HCT116 (cell line): ENCODE results near the gene PLCXD3. TPM values are rescaled to one million over a fixed set of nuclear protein-coding genes. Genes with fewer than 3 reads are reported as not detected.

Experiments
- ATAC-seq: fragments of 200-7000 bp; cut with Tn5 transposase; 2 replicates; pipeline ENCODE4 v1.9.1; 2020; ENCODE audit warnings: mild to moderate bottlenecking, moderate library complexity
- BruUV-seq: library from RNA; stranded (reverse); fragments of 400-500 nt; replicated peaks from 2 replicates; lab custom pipeline; 2021; lab: Mats Ljungman, UMichigan
- CTCF ChIA-PET: fragments of 300-600 bp; sonication (Branson Sonifier 250); formaldehyde crosslinking; loops from one replicate; lab custom pipeline; 2021; ENCODE audit warnings: antibody characterized with exemption; lab: Charles Lee
- POLR2A ChIA-PET: fragments of 300-600, 350-600 bp; sonication (Branson Sonifier 250); formaldehyde crosslinking; loops from one replicate; lab custom pipeline; 2021; ENCODE audit warnings: antibody characterized with exemption; lab: Charles Lee
- RAD21 ChIA-PET, 2 experiments: fragments of 300-600 bp; sonication (Branson Sonifier 250); formaldehyde crosslinking; loops; one replicate each; lab custom pipeline; 2023; ENCODE audit warnings: low total read pairs in 2 of 2; ENCODE audit not compliant: uncharacterized antibody in 2 of 2, unreplicated experiment in 2 of 2, low non-redundant PET in 1 of 2; lab: Charles Lee
- DNase-seq: peaks from one replicate; pipeline ENCODE4 v3.0.0-alpha.2; 2010; ENCODE audit warnings: low read depth, low spot score
- H2AFZ ChIP-seq: fragments of 200-600 bp; shearing (Covaris generic), sonication (generic); 2 replicates; pipeline ENCODE4 v1.6.1; 2017; ENCODE audit warnings: low read depth, mixed run types, mixed read lengths, antibody characterized with exemption, low read length; ENCODE audit not compliant: poor library complexity, severe bottlenecking
- H3K27ac ChIP-seq: 2 replicates; pipeline ENCODE4 v1.5.1; 2012; ENCODE audit warnings: low read depth, low read length
- H3K27me3 ChIP-seq: fragments of 200-600 bp; sonication (generic); 2 replicates; pipeline ENCODE4 v1.6.1; 2016; ENCODE audit warnings: mixed run types, low read length, mixed read lengths; ENCODE audit not compliant: insufficient read depth
- H3K36me3 ChIP-seq, 2 experiments: fragments of 200-500 bp in 1 of 2; fragments of 200-600 bp in 1 of 2; sonication (Bioruptor generic) in 1 of 2; sonication (generic) in 1 of 2; 2 replicates each; pipeline versions ENCODE4 v1.5.1 to v1.6.1; 2014 to 2016; ENCODE audit warnings: low read length in 2 of 2, inconsistent platforms in 1 of 2, mixed read lengths in 1 of 2, mixed run types in 1 of 2; ENCODE audit not compliant: insufficient read depth in 2 of 2, control insufficient read depth in 1 of 2
- H3K4me1 ChIP-seq, 2 experiments: fragments of 200-600 bp in 1 of 2; sonication (generic) in 1 of 2; 2 replicates each; pipeline versions ENCODE4 v1.5.1 to v1.6.1; 2012 to 2017; ENCODE audit warnings: low read length in 2 of 2, inconsistent platforms in 1 of 2, mild to moderate bottlenecking in 1 of 2, mixed read lengths in 1 of 2, mixed run types in 1 of 2, moderate library complexity in 1 of 2; ENCODE audit not compliant: insufficient read depth in 2 of 2, control insufficient read depth in 1 of 2
- H3K4me2 ChIP-seq: fragments of 200-600 bp; sonication (generic); 2 replicates; pipeline ENCODE4 v1.6.1; 2017; ENCODE audit warnings: mixed run types, low read length, mixed read lengths
- H3K4me3 ChIP-seq, 2 experiments: fragments of 200-600 bp in 1 of 2; sonication (generic) in 1 of 2; replicated peaks in 1 of 2; 2 replicates each; pipeline ENCODE4 v1.5.1; 2011 to 2016; ENCODE audit warnings: low read length in 2 of 2, control low read depth in 1 of 2, low read depth in 1 of 2, mild to moderate bottlenecking in 1 of 2, mixed read lengths in 1 of 2, mixed run types in 1 of 2
- H3K79me2 ChIP-seq: fragments of 200-600 bp; sonication (generic); 2 replicates; pipeline ENCODE4 v1.6.1; 2017; ENCODE audit warnings: mild to moderate bottlenecking, mixed run types, low read length, moderate library complexity, mixed read lengths; ENCODE audit not compliant: insufficient read depth
- H3K9ac ChIP-seq: fragments of 200-600 bp; sonication (generic); 2 replicates; pipeline ENCODE4 v1.6.1; 2016; ENCODE audit warnings: low read length, mixed read lengths
- H3K9me2 ChIP-seq: fragments of 200-600 bp; sonication (generic), shearing (Covaris generic); 2 replicates; pipeline ENCODE4 v1.6.1; 2017; ENCODE audit warnings: mixed run types, mild to moderate bottlenecking, moderate library complexity; ENCODE audit not compliant: insufficient read depth
- H3K9me3 ChIP-seq, 2 experiments: fragments of 200-500 bp in 1 of 2; fragments of 200-600 bp in 1 of 2; sonication (Bioruptor generic) in 1 of 2; sonication (generic) in 1 of 2; 2 replicates each; pipeline ENCODE4 v1.6.1; 2014 to 2017; ENCODE audit warnings: low read length in 2 of 2, mixed read lengths in 2 of 2, inconsistent platforms in 1 of 2, low read depth in 1 of 2, mild to moderate bottlenecking in 1 of 2, mixed run types in 1 of 2, moderate library complexity in 1 of 2; ENCODE audit not compliant: control insufficient read depth in 1 of 2, insufficient read depth in 1 of 2
- H4K20me1 ChIP-seq: fragments of 200-600 bp; sonication (generic), shearing (Covaris generic); 2 replicates; pipeline ENCODE4 v1.6.1; 2017; ENCODE audit warnings: mixed run types, mild to moderate bottlenecking, moderate library complexity; ENCODE audit not compliant: insufficient read depth
- CEBPB ChIP-seq: IDR thresholded peaks from 2 replicates; pipeline ENCODE4 v1.6.1; 2012; ENCODE audit warnings: low read depth
- EGR1 ChIP-seq: IDR thresholded peaks from 2 replicates; pipeline ENCODE4 v1.6.1; 2012; ENCODE audit warnings: low read depth
- ELF1 ChIP-seq: IDR thresholded peaks from 2 replicates; pipeline ENCODE4 v1.6.1; 2012; ENCODE audit warnings: low read depth, borderline replicate concordance
- EZH2 ChIP-seq: fragments of 200-600 bp; sonication (generic); IDR thresholded peaks from 2 replicates; pipeline ENCODE4 v1.6.1; 2017; ENCODE audit warnings: antibody characterized with exemption, mixed run types
- EZH2phosphoT487 ChIP-seq: fragments of 200-600 bp; IDR thresholded peaks from 2 replicates; pipeline ENCODE4 v1.6.1; 2018; ENCODE audit warnings: antibody characterized with exemption, borderline replicate concordance
- FOSL1 ChIP-seq: IDR thresholded peaks from 2 replicates; pipeline ENCODE4 v1.6.1; 2012; ENCODE audit warnings: low read depth
- SIN3A ChIP-seq: IDR thresholded peaks from 2 replicates; pipeline ENCODE4 v1.6.1; 2012; ENCODE audit warnings: low read depth
- SP1 ChIP-seq: IDR thresholded peaks from 2 replicates; pipeline ENCODE4 v1.6.1; 2012; ENCODE audit warnings: low read depth
- SRF ChIP-seq: IDR thresholded peaks from 2 replicates; pipeline ENCODE4 v1.6.1; 2012; ENCODE audit warnings: low read depth
- ZBTB33 ChIP-seq: IDR thresholded peaks from 2 replicates; pipeline ENCODE4 v1.6.1; 2011; ENCODE audit warnings: mild to moderate bottlenecking, low read length, moderate library complexity; ENCODE audit not compliant: insufficient replicate concordance; ENCODE audit errors: extremely low read depth
- intact Hi-C: fragments of 100-400 bp; cut with micrococcal nuclease; formaldehyde crosslinking; loops from 2 replicates; pipeline ENCODE4 v1.10.0; 2022
- total RNA-seq: library from RNA; stranded (reverse); gene quantifications from one replicate; pipeline ENCODE4 v1.2.1, GENCODE V29; 2021; ENCODE audit not compliant: unreplicated experiment
- TF ChIP-seq, protein P1 (sequence below): IDR thresholded peaks from 2 replicates; pipeline ENCODE4 v1.6.1; 2012
- TF ChIP-seq, protein P2 (sequence below): IDR thresholded peaks from 2 replicates; pipeline ENCODE4 v1.6.1; 2012

PLCXD3 gene
- total RNA-seq, 1 experiment from 2014 or later, result not detected

- ChIA-PET CTCF (no interaction called here), POLR2A (no interaction called here), RAD21 (no interaction called here)
- DNase-seq, result no peak
- H3K4me1 ChIP-seq, result no peaks in the 10 kb centered on the region
- H3K79me2 ChIP-seq, result no peaks in the 10 kb centered on the region
- no peaks in the 10 kb centered on the region; a peak in 1 of 4 replicates for H3K9me3 ChIP-seq
- H3K27ac ChIP-seq, result no peak overlapping the region
- H3K9ac ChIP-seq, result no peak overlapping the region
- no TSS peak for BruUV-seq
- no peak overlapping the region for H2AFZ ChIP-seq
- TF ChIP-seq SRF, result no peak
- no peak for TF ChIP-seq FOSL1
- no peak for TF ChIP-seq SIN3A
- no peaks in the 10 kb centered on the region for H3K9me2 ChIP-seq
- no peak overlapping the region for H3K4me2 ChIP-seq
- no peaks in the 10 kb centered on the region for H4K20me1 ChIP-seq
- no peak for ATAC-seq
- intact Hi-C loops, result no loop called here
- no peaks in the 10 kb centered on the region for H3K36me3 ChIP-seq
- no peaks in the 10 kb centered on the region for H3K27me3 ChIP-seq
- no peak overlapping the region for H3K4me3 ChIP-seq
Measured at GRCh38 chr5:41427505-41427904, 82.9 kb downstream of the PLCXD3 start.

DNA sequence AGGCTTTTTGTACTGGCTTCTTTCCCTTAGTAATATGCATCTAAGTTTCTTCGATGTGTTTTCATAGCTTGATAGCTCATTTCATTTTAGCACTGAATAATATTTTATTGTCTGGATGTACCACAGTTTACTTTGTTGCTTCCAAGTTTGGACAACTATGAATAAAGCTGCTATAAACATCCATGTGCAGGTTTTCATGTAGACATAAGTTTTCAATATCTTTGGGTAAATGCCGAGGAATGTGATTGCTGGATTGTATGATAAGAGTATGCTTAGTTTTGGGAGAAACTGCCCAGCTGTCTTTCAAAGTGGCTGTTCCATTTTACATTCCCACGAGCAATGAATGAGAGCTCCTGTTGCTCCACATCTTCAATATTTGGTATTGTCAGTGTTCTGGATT lies 84.7 kb downstream of the PLCXD3 start:
- intact Hi-C loops, result no loop called here
- H3K79me2 ChIP-seq, result no peaks in the 10 kb centered on the region
- no peaks in the 10 kb centered on the region for H4K20me1 ChIP-seq
- H3K36me3 ChIP-seq, result no peaks in the 10 kb centered on the region
- ChIA-PET POLR2A (no interaction called here), RAD21 (no interaction called here), CTCF (no interaction called here)
- H3K4me1 ChIP-seq, result no peaks in the 10 kb centered on the region
- DNase-seq, result no peak
- H3K4me3 ChIP-seq, result no peak overlapping the region
- no peak overlapping the region for H3K4me2 ChIP-seq
- no peak overlapping the region for H3K9ac ChIP-seq
- TF ChIP-seq EZH2phosphoT487 (no peak), SIN3A (no peak), EGR1 (no peak), ZBTB33 (no peak), CEBPB (no peak), SP1 (no peak), EZH2 (no peak), ELF1 (no peak)
- TF ChIP-seq, protein P1, sequence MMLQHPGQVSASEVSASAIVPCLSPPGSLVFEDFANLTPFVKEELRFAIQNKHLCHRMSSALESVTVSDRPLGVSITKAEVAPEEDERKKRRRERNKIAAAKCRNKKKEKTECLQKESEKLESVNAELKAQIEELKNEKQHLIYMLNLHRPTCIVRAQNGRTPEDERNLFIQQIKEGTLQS, result no peak
- TF ChIP-seq, protein P2, sequence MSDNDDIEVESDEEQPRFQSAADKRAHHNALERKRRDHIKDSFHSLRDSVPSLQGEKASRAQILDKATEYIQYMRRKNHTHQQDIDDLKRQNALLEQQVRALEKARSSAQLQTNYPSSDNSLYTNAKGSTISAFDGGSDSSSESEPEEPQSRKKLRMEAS, result no peak
- H3K9me3 ChIP-seq, result no peaks in the 10 kb centered on the region; a peak in 1 of 4 replicates
- H3K27me3 ChIP-seq, result no peaks in the 10 kb centered on the region
- ATAC-seq, result no peak
- no peaks in the 10 kb centered on the region for H3K9me2 ChIP-seq
- BruUV-seq, result no TSS peak
- no peak overlapping the region for H3K27ac ChIP-seq
- no peak overlapping the region for H2AFZ ChIP-seq
